ENCODE measurements around the gene CDHR1.

DNA sequence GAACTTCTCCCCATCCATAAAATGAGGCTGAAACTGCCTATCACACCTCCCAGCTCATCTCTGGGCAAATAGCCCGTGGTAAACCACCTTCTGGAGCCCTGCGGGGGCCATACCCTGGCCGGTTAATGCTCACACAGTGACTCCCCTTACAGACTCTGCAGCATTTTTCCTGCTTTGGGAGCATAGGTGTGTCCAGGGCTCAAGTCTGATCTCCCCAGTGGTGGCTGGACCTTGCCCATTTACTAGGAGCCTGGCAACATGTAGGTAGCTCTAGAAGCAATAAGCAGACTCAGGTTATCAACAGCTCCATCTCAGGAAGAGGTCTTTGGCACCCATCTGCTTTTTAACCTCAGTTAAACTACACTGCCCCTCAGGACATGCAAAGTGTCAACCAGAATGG is 5.5 kb upstream of the CDHR1 start:
- TF ChIP-seq, protein P1, sequence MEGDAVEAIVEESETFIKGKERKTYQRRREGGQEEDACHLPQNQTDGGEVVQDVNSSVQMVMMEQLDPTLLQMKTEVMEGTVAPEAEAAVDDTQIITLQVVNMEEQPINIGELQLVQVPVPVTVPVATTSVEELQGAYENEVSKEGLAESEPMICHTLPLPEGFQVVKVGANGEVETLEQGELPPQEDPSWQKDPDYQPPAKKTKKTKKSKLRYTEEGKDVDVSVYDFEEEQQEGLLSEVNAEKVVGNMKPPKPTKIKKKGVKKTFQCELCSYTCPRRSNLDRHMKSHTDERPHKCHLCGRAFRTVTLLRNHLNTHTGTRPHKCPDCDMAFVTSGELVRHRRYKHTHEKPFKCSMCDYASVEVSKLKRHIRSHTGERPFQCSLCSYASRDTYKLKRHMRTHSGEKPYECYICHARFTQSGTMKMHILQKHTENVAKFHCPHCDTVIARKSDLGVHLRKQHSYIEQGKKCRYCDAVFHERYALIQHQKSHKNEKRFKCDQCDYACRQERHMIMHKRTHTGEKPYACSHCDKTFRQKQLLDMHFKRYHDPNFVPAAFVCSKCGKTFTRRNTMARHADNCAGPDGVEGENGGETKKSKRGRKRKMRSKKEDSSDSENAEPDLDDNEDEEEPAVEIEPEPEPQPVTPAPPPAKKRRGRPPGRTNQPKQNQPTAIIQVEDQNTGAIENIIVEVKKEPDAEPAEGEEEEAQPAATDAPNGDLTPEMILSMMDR (IDR thresholded peaks at IDR 0.05) = no peak
- no peak for TF ChIP-seq TCF7L2 (IDR thresholded peaks at IDR 0.05; ENCODE audit: low read depth, low read length)

All from Panc1 (cell line).